IMR-90 (cell line): ENCODE measurements around the gene GTPBP8. TPM values are rescaled to one million over a fixed set of nuclear protein-coding genes. Genes with fewer than 3 reads are reported as not detected.

Source experiments
- ATAC-seq: fragments of 200-7000 bp; cut with Tn5 transposase; 2 replicates; pipeline ENCODE4 v1.9.1; 2020; ENCODE audit warnings: low read depth, mild to moderate bottlenecking, moderate library complexity
- BruUV-seq: library from RNA; stranded (reverse); fragments of 400-500 nt; replicated peaks from 2 replicates; lab custom pipeline; 2021; lab: Mats Ljungman, UMichigan
- CTCF ChIA-PET: fragments of 300-600 bp; formaldehyde crosslinking; extraction: SDS; loops from one replicate; lab custom pipeline; 2021; ENCODE audit warnings: antibody characterized with exemption; lab: Yijun Ruan, JAX
- POLR2A ChIA-PET: fragments of 300-600 bp; sonication (Branson Sonifier 250); formaldehyde crosslinking; loops from one replicate; lab custom pipeline; 2022; ENCODE audit warnings: antibody characterized with exemption; ENCODE audit not compliant: unreplicated experiment; lab: Charles Lee
- DNase-seq: peaks from one replicate; pipeline ENCODE4 v3.0.0; 2013
- H2AFZ ChIP-seq: replicated peaks from 2 replicates; pipeline ENCODE3; 2013; ENCODE audit warnings: low read length, mild to moderate bottlenecking; ENCODE audit not compliant: poor library complexity
- H2AK5ac ChIP-seq: 2 replicates; pipeline ENCODE4 v1.6.1; 2013; ENCODE audit warnings: low read depth, low read length, inconsistent platforms
- H2AK9ac ChIP-seq: replicated peaks from 2 replicates; pipeline ENCODE3; 2013; ENCODE audit warnings: mild to moderate bottlenecking, low read depth, low read length, moderate library complexity; ENCODE audit not compliant: poor library complexity
- H2BK120ac ChIP-seq: 2 replicates; pipeline ENCODE4 v1.6.1; 2013; ENCODE audit warnings: low read depth, low read length, inconsistent platforms
- H2BK15ac ChIP-seq: 3 replicates; pipeline ENCODE4 v1.6.1; 2013; ENCODE audit warnings: low read depth, low read length, inconsistent platforms
- H2BK20ac ChIP-seq: 2 replicates; pipeline ENCODE4 v1.6.1; 2013; ENCODE audit warnings: low read depth, mild to moderate bottlenecking, inconsistent platforms, low read length, moderate library complexity
- H2BK5ac ChIP-seq: 2 replicates; pipeline ENCODE4 v1.6.1; 2013; ENCODE audit warnings: mild to moderate bottlenecking, low read depth, low read length, inconsistent platforms; ENCODE audit not compliant: poor library complexity, severe bottlenecking
- H3K14ac ChIP-seq: replicated peaks from 2 replicates; pipeline ENCODE4 v1.6.1; 2013; ENCODE audit warnings: low read depth, low read length, inconsistent platforms
- H3K18ac ChIP-seq: 2 replicates; pipeline ENCODE4 v1.6.1; 2013; ENCODE audit warnings: low read depth, low read length, control low read depth
- H3K23ac ChIP-seq: 2 replicates; pipeline ENCODE4 v1.6.1; 2013; ENCODE audit warnings: low read depth, low read length, inconsistent platforms
- H3K27ac ChIP-seq: 2 replicates; pipeline ENCODE4 v1.5.1; 2013; ENCODE audit warnings: mild to moderate bottlenecking, control low read depth, low read length; ENCODE audit not compliant: insufficient read depth
- H3K27me3 ChIP-seq: 2 replicates; pipeline ENCODE4 v1.6.1; 2013; ENCODE audit warnings: low read length; ENCODE audit not compliant: control insufficient read depth, insufficient read depth
- H3K36me3 ChIP-seq: 2 replicates; pipeline ENCODE4 v1.6.1; 2013; ENCODE audit warnings: low read length, mixed read lengths; ENCODE audit not compliant: control insufficient read depth, insufficient read depth
- H3K4ac ChIP-seq: 2 replicates; pipeline ENCODE4 v1.6.1; 2013; ENCODE audit warnings: low read depth, low read length, inconsistent platforms
- H3K4me1 ChIP-seq: 2 replicates; pipeline ENCODE4 v1.6.1; 2013; ENCODE audit warnings: low read length, mixed read lengths; ENCODE audit not compliant: control insufficient read depth, insufficient read depth
- H3K4me2 ChIP-seq: 2 replicates; pipeline ENCODE4 v1.6.1; 2013; ENCODE audit warnings: low read depth, mild to moderate bottlenecking, control low read depth, low read length, moderate library complexity
- H3K4me3 ChIP-seq: 2 replicates; pipeline ENCODE4 v1.5.1; 2013; ENCODE audit warnings: low read depth, mild to moderate bottlenecking, control low read depth, low read length, moderate library complexity; ENCODE audit not compliant: insufficient read depth
- H3K56ac ChIP-seq: 2 replicates; pipeline ENCODE4 v1.6.1; 2013; ENCODE audit warnings: low read length, inconsistent platforms; ENCODE audit not compliant: insufficient read depth; ENCODE audit errors: extremely low read depth
- H3K79me1 ChIP-seq, 2 experiments: 2 replicates each; pipeline ENCODE4 v1.6.1; 2013; ENCODE audit warnings: low read length in 2 of 2, inconsistent platforms in 1 of 2, low read depth in 1 of 2
- H3K9ac ChIP-seq: 2 replicates; pipeline ENCODE4 v1.6.1; 2013; ENCODE audit warnings: low read depth, low read length, control low read depth
- H3K9me1 ChIP-seq: 2 replicates; pipeline ENCODE4 v1.6.1; 2013; ENCODE audit warnings: low read length, inconsistent platforms; ENCODE audit not compliant: insufficient read depth
- H3K9me3 ChIP-seq: 2 replicates; pipeline ENCODE4 v1.6.1; 2013; ENCODE audit warnings: low read length; ENCODE audit not compliant: control insufficient read depth, insufficient read depth
- H4K20me1 ChIP-seq: 2 replicates; pipeline ENCODE4 v1.6.1; 2013; ENCODE audit warnings: low read length, inconsistent platforms; ENCODE audit not compliant: insufficient read depth
- H4K5ac ChIP-seq: 2 replicates; pipeline ENCODE4 v1.6.1; 2013; ENCODE audit warnings: mild to moderate bottlenecking, low read depth, low read length, control low read depth
- H4K8ac ChIP-seq, 2 experiments: 2 replicates each; pipeline ENCODE4 v1.6.1; 2013; ENCODE audit warnings: low read depth in 2 of 2, low read length in 2 of 2, control low read depth in 1 of 2, inconsistent platforms in 1 of 2
- H4K91ac ChIP-seq: 2 replicates; pipeline ENCODE4 v1.6.1; 2013; ENCODE audit warnings: low read depth, low read length, inconsistent platforms; ENCODE audit not compliant: insufficient read depth
- CHD1 ChIP-seq: IDR thresholded peaks from 2 replicates; pipeline ENCODE4 v1.6.1; 2012; ENCODE audit warnings: low read depth, low read length, improper control_type of control experiment
- FOS ChIP-seq: fragments of 150-350 bp; IDR thresholded peaks from 2 replicates; pipeline ENCODE4 v1.6.1; 2016; ENCODE audit warnings: low read depth, low read length
- NFE2L2 ChIP-seq: fragments of 150-350 bp; IDR thresholded peaks from 2 replicates; pipeline ENCODE4 v1.6.1; 2016; ENCODE audit warnings: low read depth, mild to moderate bottlenecking, low read length
- dilution Hi-C: fragments of 300-500 bp; cut with HindIII; formaldehyde crosslinking; loops from one replicate; pipeline ENCODE4 v1.14.3; 2018; ENCODE audit warnings: low sequenced_read_pairs; ENCODE audit not compliant: unreplicated experiment
- in situ Hi-C: fragments of 300-500 bp; cut with MboI; formaldehyde crosslinking; loops from 3 replicates; pipeline ENCODE4 v1.14.3; 2019; ENCODE audit warnings: low sequenced_read_pairs, inconsistent platforms, mixed read lengths
- intact Hi-C: fragments of 100-400 bp; cut with micrococcal nuclease; formaldehyde crosslinking; loops from 2 replicates; pipeline ENCODE4 v1.10.0; 2022
- polyA plus RNA-seq, 3 experiments: library from polyadenylated mRNA; depleted of rRNA; stranded (reverse); fragments of >200 nt; gene quantifications; 2 replicates each; pipeline ENCODE4 v1.2.3, GENCODE V29; 2012; ENCODE audit warnings: low replicate concordance in 1 of 3
- total RNA-seq: library from RNA; depleted of rRNA; stranded (reverse); fragments of >200 nt; gene quantifications from 2 replicates; pipeline ENCODE4 v1.2.3, GENCODE V29; 2012
- TF ChIP-seq, protein P1 (sequence below): conservative IDR thresholded peaks from 2 replicates; pipeline ENCODE4 v1.5.1; 2012; ENCODE audit warnings: mild to moderate bottlenecking, low read depth, low read length, improper control_type of control experiment

GTPBP8 gene
- total and polyA plus RNA-seq, 2 of the 4 experiments (the other 2 are of a cell fraction), result 15.4 to 23.9 TPM

DNA sequence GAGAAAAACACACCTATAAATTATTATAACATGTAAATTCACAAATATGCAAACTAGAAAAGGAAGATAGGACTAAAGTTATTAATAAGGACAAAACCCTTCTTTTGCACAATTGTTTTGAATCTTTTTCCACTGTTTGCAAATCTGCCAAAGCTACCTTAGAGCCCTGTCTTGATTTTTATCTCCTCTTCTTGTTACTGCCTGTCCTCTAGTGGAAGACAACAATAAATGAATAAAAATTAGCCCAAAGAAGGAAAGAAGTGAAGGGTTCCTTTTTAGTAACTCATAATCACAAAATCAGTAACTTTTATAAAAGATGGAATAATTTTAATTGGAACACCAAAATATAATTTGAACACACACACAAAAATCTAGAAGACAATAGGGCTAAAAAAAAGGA, 18.6 kb upstream of the GTPBP8 start:
- no peaks in the 10 kb centered on the region for H4K20me1 ChIP-seq
- no peak overlapping the region for H2BK15ac ChIP-seq
- H4K91ac ChIP-seq, result no peak overlapping the region
- no peak for ATAC-seq
- ChIA-PET CTCF (interaction anchor here (0.6 to 1.7 kb wide), 3 partner anchors 145 to 330 kb away, joined by 3 to 4 read pairs (median 4); no protein-coding TSS in a partner anchor), POLR2A (no interaction called here)
- no peak overlapping the region for H2BK5ac ChIP-seq
- H3K4me1 ChIP-seq, result no peaks in the 10 kb centered on the region
- H3K4me2 ChIP-seq, result no peak overlapping the region
- no peak overlapping the region for H3K4me3 ChIP-seq
- TF ChIP-seq CHD1, result no peak
- no peak for TF ChIP-seq NFE2L2
- TF ChIP-seq, protein P1, sequence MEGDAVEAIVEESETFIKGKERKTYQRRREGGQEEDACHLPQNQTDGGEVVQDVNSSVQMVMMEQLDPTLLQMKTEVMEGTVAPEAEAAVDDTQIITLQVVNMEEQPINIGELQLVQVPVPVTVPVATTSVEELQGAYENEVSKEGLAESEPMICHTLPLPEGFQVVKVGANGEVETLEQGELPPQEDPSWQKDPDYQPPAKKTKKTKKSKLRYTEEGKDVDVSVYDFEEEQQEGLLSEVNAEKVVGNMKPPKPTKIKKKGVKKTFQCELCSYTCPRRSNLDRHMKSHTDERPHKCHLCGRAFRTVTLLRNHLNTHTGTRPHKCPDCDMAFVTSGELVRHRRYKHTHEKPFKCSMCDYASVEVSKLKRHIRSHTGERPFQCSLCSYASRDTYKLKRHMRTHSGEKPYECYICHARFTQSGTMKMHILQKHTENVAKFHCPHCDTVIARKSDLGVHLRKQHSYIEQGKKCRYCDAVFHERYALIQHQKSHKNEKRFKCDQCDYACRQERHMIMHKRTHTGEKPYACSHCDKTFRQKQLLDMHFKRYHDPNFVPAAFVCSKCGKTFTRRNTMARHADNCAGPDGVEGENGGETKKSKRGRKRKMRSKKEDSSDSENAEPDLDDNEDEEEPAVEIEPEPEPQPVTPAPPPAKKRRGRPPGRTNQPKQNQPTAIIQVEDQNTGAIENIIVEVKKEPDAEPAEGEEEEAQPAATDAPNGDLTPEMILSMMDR, result no peak
- TF ChIP-seq FOS, result no peak
- no peak overlapping the region for H2BK20ac ChIP-seq
- H3K18ac ChIP-seq, result no peak overlapping the region
- no peaks in the 10 kb centered on the region for H3K9me3 ChIP-seq
- H2AK9ac ChIP-seq, result no peak overlapping the region
- no peaks in the 10 kb centered on the region for H3K79me1 ChIP-seq
- H3K23ac ChIP-seq, result no peak overlapping the region
- no peaks in the 10 kb centered on the region for H3K9me1 ChIP-seq
- in situ Hi-C loops, result no loop called here
- H2BK120ac ChIP-seq, result no peak overlapping the region
- peaks cover 15% of the 10 kb centered on the region for H3K27me3 ChIP-seq
- no peak overlapping the region for H3K14ac ChIP-seq
- dilution Hi-C loops, result no loop called here
- H2AFZ ChIP-seq, result no peak overlapping the region
- no peak overlapping the region for H3K9ac ChIP-seq
- no peak overlapping the region for H4K5ac ChIP-seq
- H3K36me3 ChIP-seq, result no peaks in the 10 kb centered on the region
- H3K4ac ChIP-seq, result no peak overlapping the region
- no TSS peak for BruUV-seq
- no peak overlapping the region for H4K8ac ChIP-seq
- H3K56ac ChIP-seq, result no peak overlapping the region
- intact Hi-C loops, result no loop called here
- H2AK5ac ChIP-seq, result no peak overlapping the region
- no peak overlapping the region for H3K27ac ChIP-seq
- no peak for DNase-seq
